HL-60/S4 (cell line): ENCODE measurements around the gene LNPK.
"Not testable (repeated sequence)": the region's sequence is repeated elsewhere in the genome, so short reads cannot be mapped to it uniquely, and the experiment has no call there.

Experiments
- in situ Hi-C: fragments of 300-500 bp; cut with MboI; formaldehyde crosslinking; loops from 2 replicates; pipeline ENCODE4 v1.14.3; 2022; ENCODE audit warnings: low sequenced_read_pairs

LNPK gene

DNA sequence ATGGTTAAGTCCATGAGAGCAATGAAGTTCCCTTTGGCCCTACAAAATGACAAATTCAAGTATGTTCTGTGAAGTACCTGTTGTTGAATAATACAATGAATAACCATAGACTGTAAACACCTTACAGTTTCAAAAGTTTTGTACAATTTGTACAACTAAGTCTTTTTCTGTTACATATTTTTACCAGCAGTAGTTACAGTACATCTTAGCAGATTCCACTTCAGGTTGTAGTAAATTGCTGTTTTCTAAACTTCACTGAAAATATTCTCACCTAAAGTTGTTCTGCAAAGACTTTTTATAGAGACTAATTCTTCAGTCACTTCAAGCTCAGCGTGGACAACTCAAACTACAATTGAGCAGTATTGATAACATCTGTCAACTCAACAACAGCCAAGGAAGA, 28.7 kb downstream of the LNPK start:
- in situ Hi-C loops: no loop called here

- in situ Hi-C loops: no loop called here
Measured at GRCh38 chr2:175966839-175967238, 35.2 kb downstream of the LNPK start.

DNA sequence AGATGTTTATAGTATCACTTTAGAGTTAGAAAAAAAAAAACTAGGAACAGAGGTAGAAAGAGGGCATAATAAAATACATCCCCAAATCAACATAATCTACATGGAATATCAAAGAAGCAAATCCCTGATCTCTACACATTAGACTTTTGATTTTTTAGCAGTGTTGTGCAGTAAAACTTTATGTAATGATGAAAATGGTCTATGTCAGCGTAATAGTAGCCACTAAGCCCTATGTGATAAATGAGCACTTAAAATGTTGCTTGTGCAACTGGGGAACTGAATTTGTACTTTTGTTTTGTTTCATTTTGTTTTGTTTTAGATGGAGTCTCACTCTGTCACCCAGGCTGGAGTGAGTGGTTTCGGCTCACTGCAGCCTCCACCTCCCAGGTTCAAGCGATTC, 36.3 kb downstream of the LNPK start:
- in situ Hi-C loops: no loop called here

- in situ Hi-C loops: no loop called here
Measured at GRCh38 chr2:175964195-175964594, 37.9 kb downstream of the LNPK start.

GRCh38 chr2:175963171-175963570, 38.9 kb downstream of the LNPK start:
- in situ Hi-C loops: not testable (repeated sequence)

DNA sequence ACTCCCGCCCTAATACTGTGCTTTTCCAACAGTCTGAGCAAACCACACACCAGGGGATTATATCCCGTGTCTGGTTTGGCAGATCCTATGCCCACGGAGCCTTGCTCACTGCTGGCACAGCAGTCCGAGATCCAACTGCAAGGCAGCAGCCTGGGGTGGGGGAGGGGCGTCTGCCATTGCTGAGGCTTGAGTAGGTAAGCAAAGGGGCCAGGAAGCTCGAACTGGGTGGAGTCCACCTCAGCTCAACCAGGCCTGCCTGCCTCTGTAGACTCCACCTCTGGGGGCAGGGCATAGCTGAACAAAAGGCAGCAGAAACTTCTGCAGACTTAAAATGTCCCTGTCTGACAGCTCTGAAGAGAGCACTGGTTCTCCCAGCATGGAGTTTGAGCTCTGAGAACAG, 44.2 kb downstream of the LNPK start:
- in situ Hi-C loops: no loop called here

DNA sequence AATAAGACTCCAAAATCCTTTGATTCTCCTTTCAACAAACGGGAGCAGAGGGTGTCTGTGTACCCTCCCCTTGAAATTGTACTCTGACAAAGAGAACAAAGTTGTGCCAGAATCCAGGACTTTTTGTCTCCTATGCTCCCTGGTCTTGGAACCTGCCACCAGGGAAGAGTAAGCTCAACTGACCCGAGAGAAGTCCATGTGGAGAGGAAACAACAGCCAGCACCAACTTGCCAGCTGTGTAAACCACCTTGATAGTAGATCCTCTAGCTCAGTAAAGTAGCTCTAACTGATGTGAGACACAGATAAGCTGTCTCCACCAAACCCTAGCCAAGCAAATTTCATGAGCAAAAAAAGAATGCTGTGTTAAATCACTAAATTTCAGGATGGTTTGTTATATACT, 46.9 kb downstream of the LNPK start:
- in situ Hi-C loops: no loop called here

GRCh38 chr2:175950512-175950911, 51.6 kb downstream of the LNPK start:
- in situ Hi-C loops: no loop called here

GRCh38 chr2:175948191-175948590, 53.9 kb downstream of the LNPK start:
- in situ Hi-C loops: no loop called here

GRCh38 chr2:175947073-175947472, 55.0 kb downstream of the LNPK start:
- in situ Hi-C loops: no loop called here

- in situ Hi-C loops: no loop called here
Measured at GRCh38 chr2:175941699-175942098, 60.4 kb downstream of the LNPK start.

DNA sequence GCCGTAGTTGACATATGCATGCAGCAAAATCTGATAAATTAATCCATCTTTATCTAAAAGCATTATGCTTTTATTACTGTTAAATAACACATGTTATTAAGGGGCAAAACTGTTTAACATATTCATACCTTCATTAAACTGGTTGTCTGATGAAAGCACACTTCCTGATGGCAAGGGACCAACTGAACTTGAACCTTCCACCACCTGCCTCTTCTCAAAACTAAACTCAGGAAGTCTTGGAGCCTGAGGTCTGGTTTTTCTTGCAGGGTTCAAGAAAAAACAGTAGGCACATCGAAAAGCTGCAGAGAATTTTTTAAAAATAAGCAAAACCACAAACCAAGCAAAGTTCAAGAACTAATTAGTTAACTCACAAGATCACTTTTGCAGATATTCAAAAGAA, 64.9 kb downstream of the LNPK start:
- in situ Hi-C loops: no loop called here

- in situ Hi-C loops: no loop called here
Measured at GRCh38 chr2:175935289-175936181, 66.5 kb downstream of the LNPK start.

DNA sequence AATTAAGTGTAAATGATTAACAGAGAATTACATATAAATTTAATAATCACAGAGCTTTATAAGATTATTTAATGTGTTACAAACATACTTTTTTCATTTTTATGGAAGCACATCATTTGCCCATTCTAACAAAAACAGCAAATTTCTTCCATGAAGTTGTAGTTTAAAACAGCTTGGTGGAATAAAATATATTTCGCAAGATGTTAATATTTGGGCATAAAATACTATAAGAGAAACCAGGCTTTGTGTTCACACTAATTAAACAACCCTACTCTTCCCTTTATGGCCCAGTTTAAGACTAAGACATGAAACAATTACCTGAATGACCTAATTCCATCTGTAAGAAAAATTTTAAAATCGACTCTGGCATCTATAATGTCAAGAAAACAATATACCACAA, 69.4 kb downstream of the LNPK start:
- in situ Hi-C loops: no loop called here

DNA sequence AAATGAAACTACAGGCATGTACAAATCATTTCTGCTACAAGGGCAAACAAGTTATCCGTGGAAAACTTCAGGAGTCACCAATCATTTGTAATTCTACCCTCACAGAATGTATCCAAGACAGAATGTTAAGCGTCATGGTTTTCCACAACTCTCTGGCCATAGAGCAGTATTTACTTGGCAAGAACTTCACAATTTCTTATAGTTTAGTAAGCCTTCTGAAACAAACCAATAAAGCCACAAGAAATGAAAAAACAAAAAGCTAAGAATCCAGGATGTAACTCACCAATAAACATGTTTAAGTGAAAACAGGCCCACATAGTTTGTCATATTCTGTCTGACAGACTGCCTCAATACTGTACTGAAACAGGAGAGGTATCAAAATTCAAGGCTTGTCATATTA, 70.3 kb downstream of the LNPK start:
- in situ Hi-C loops: no loop called here

GRCh38 chr2:175930504-175930903, 71.6 kb downstream of the LNPK start:
- in situ Hi-C loops: no loop called here

GRCh38 chr2:175929850-175930249, 72.2 kb downstream of the LNPK start:
- in situ Hi-C loops: no loop called here

DNA sequence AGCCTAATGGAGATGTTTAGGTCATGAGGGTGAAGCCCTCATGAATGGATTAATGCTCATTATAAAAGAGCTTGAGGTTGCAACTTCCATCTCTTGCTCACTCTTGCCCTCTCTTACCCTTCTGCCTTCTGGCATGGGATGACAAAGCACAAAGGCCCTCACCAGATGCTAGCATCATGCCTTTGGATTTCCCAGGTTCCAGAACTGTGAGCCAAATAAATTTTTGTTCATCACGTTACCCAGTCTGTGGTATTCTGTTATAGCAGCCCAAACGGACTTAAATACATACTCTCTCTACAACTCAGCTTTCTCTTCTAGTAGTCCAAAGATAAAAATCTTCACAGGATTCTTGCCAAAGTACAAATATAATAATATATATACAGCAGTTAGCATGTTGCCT, 75.8 kb downstream of the LNPK start:
- in situ Hi-C loops: no loop called here

- in situ Hi-C loops: no loop called here
Measured at GRCh38 chr2:175922160-175922559, 79.9 kb downstream of the LNPK start.

DNA sequence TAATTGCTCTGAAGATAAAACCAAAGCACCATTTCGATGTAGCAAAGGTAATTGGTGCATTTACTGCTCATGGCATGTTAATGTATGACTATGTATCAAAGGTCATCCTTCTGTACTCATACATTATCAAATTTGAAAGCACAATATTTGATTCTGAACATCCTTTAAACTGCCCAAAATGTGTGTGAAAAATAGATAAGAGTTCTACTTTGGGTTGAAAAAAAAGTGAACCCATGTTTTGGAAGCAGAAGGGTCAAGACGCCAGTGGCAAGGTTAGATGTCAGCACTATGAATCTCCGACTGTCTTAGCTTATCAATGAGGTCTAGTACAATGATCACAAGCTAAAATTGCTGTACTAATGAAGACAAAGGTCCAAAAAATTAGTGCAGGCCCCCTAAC, 83.1 kb downstream of the LNPK start:
- in situ Hi-C loops: no loop called here

GRCh38 chr2:175914846-175915245, 87.2 kb downstream of the LNPK start:
- in situ Hi-C loops: no loop called here

DNA sequence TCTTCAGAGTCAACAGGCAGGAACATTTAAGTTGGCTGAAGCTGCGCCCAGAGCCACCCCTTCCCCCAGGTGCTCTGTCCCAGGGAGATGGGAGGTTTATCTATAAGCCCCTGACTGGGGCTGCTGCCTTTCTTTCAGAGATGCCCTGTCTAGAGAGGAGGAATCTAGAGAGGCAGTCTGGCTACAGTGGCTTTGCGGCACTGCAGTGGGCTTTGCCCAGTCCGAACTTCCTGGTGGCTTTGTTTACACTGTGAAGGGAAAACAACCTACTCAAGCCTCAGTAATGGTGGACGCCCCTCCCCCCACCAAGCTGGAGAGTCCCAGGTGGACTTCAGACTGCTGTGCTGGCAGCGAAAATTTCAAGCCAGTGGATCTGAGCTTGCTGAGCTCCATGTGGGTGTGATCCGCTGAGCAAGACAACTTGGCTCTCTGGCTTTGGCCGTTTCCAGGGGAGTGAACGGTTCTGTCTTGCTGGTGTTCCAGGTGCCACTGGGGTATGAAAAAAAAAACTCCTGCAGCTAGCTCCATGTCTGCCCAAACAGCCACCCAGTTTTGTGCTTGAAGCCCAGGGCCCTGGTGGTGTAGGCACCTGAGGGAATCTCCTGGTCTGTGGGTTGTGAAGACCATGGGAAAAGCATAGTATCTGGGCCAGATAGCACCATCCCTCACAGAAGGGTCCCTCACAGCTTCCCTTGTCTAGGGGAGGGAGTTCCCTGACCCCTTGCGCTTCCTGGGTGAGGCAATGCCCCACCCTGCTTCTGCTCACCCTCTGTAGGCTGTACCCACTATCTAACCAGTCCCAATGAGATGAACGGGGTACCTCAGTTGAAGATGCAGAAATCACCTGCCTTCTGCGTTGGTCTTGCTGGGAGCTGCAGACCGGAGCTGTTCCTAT, 88.0 kb downstream of the LNPK start:
- in situ Hi-C loops: not testable (repeated sequence)
